DND-41 (cell line): ENCODE data around the gene NMBR.

Source experiments
- ATAC-seq: fragments of 200-7000 bp; cut with Tn5 transposase; 3 replicates; pipeline ENCODE4 v1.9.1; 2021; ENCODE audit warnings: low read depth; ENCODE audit not compliant: insufficient read depth
- DNase-seq: peaks from one replicate; pipeline ENCODE4 v3.0.0-alpha.2; 2020
- H2AFZ ChIP-seq: 2 replicates; pipeline ENCODE4 v1.6.0; 2012; ENCODE audit warnings: low read depth, low read length
- H3K27ac ChIP-seq: 2 replicates; pipeline ENCODE4 v1.5.1; 2012; ENCODE audit warnings: low read length, inconsistent platforms
- H3K27me3 ChIP-seq: fragments of 200-600 bp; sonication (generic); 2 replicates; pipeline ENCODE4 v1.6.0; 2012; ENCODE audit warnings: low read length, mild to moderate bottlenecking, inconsistent platforms; ENCODE audit not compliant: insufficient read depth, poor library complexity
- H3K36me3 ChIP-seq: 2 replicates; pipeline ENCODE4 v1.5.1; 2012; ENCODE audit warnings: low read length, inconsistent platforms; ENCODE audit not compliant: insufficient read depth
- H3K4me1 ChIP-seq: 2 replicates; pipeline ENCODE4 v1.5.1; 2012; ENCODE audit warnings: mild to moderate bottlenecking, low read length; ENCODE audit not compliant: insufficient read depth
- H3K4me2 ChIP-seq: 2 replicates; pipeline ENCODE4 v1.6.0; 2012; ENCODE audit warnings: mild to moderate bottlenecking, moderate library complexity, low read length, inconsistent platforms; ENCODE audit not compliant: insufficient read depth
- H3K4me3 ChIP-seq, 2 experiments: fragments of 200-600 bp in 1 of 2; shearing (Covaris generic) in 1 of 2; 2 replicates each; pipeline ENCODE4 v1.5.1; 2012 to 2016; ENCODE audit warnings: inconsistent platforms in 2 of 2, low read length in 2 of 2, mild to moderate bottlenecking in 2 of 2, low read depth in 1 of 2, moderate library complexity in 1 of 2
- H3K79me2 ChIP-seq: 2 replicates; pipeline ENCODE4 v1.6.0; 2012; ENCODE audit warnings: low read length, inconsistent platforms; ENCODE audit not compliant: insufficient read depth
- H3K9ac ChIP-seq: 2 replicates; pipeline ENCODE4 v1.6.0; 2012; ENCODE audit warnings: low read depth, mild to moderate bottlenecking, inconsistent platforms, low read length, moderate library complexity
- H3K9me3 ChIP-seq: 2 replicates; pipeline ENCODE4 v1.5.1; 2012; ENCODE audit warnings: low read length, moderate library complexity, mild to moderate bottlenecking, inconsistent platforms; ENCODE audit not compliant: insufficient read depth, severe bottlenecking
- H4K20me1 ChIP-seq: 2 replicates; pipeline ENCODE4 v1.6.0; 2012; ENCODE audit warnings: low read length; ENCODE audit not compliant: insufficient read depth
- CTCF ChIP-seq: IDR thresholded peaks from 2 replicates; pipeline ENCODE4 v1.5.1; 2012; ENCODE audit warnings: borderline replicate concordance, low read length, moderate library complexity, mild to moderate bottlenecking; ENCODE audit not compliant: poor library complexity, severe bottlenecking; ENCODE audit errors: extremely low read depth
- EZH2 ChIP-seq: IDR thresholded peaks from 3 replicates; pipeline ENCODE4 v1.6.1; 2012; ENCODE audit warnings: borderline replicate concordance, low read depth, mild to moderate bottlenecking, moderate library complexity, low read length, inconsistent platforms; ENCODE audit not compliant: severe bottlenecking

NMBR gene

GRCh38 chr6:142058551-142059290, 88.2 kb downstream of the NMBR start:
- TF ChIP-seq EZH2 (no peak), CTCF (no peak)
- Histone ChIP-seq H4K20me1 (no peaks in the 10 kb centered on the region), H3K4me3 (no peak overlapping the region), H3K9me3 (no peaks in the 10 kb centered on the region), H3K27me3 (no peaks in the 10 kb centered on the region), H3K4me1 (no peaks in the 10 kb centered on the region), H3K4me2 (no peak overlapping the region), H3K9ac (no peak overlapping the region), H3K36me3 (no peaks in the 10 kb centered on the region), H3K27ac (no peak overlapping the region), H3K79me2 (no peaks in the 10 kb centered on the region), H2AFZ (no peak overlapping the region)
- DNase-seq (no peak), ATAC-seq (no peak)

- TF ChIP-seq EZH2, result no peak
- TF ChIP-seq CTCF, result no peak
These were observed 91.7 kb downstream of the NMBR start for GRCh38 chr6:142055219-142055618.

GRCh38 chr6:142051404-142051803, 95.5 kb downstream of the NMBR start:
- Histone ChIP-seq H3K27ac (no peak overlapping the region), H4K20me1 (no peaks in the 10 kb centered on the region), H3K9me3 (no peaks in the 10 kb centered on the region), H3K4me3 (no peak overlapping the region), H3K27me3 (no peaks in the 10 kb centered on the region), H3K9ac (no peak overlapping the region), H3K36me3 (no peaks in the 10 kb centered on the region), H3K4me2 (no peak overlapping the region), H3K4me1 (no peaks in the 10 kb centered on the region), H3K79me2 (no peaks in the 10 kb centered on the region), H2AFZ (no peak overlapping the region)
- no peak for TF ChIP-seq EZH2
- no peak for TF ChIP-seq CTCF
- no peak for DNase-seq
- no peak for ATAC-seq

More at GRCh38 chr6:142055219-142055618, 91.7 kb downstream of the NMBR start:
- Histone ChIP-seq H3K27ac (no peak overlapping the region), H3K36me3 (no peaks in the 10 kb centered on the region), H3K27me3 (no peaks in the 10 kb centered on the region), H3K4me1 (no peaks in the 10 kb centered on the region), H3K79me2 (no peaks in the 10 kb centered on the region), H2AFZ (no peak overlapping the region), H3K9me3 (no peaks in the 10 kb centered on the region), H3K4me2 (no peak overlapping the region), H3K4me3 (no peak overlapping the region), H4K20me1 (no peaks in the 10 kb centered on the region), H3K9ac (no peak overlapping the region)
- ATAC-seq, result no peak
- DNase-seq, result no peak
